ENCODE measurements around the gene SLC18A3. TPM values are rescaled to one million over a fixed set of nuclear protein-coding genes. Genes with fewer than 3 reads are reported as not detected.
A peak's percentile ranks its signal among the peaks of the same experiment; 100 is the strongest.

SLC18A3 gene
- not detected for total RNA-seq

DNA sequence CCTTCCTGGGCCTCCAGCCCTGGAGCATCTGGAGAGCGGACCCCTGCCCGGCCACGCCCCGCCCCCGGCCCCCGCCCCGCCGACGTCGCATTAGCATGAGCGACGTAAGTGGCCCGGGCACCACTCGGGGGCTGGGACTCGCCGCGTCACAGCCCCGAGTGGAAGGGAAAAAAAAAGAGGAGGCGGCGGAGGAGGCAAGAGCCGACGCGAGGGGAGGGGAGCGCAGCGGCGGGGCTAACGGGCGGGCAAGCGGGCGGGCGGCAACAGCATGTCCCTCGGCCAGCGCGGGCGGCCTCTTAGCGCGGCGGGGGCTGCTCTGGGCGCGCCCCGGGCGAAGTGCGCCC is at the start of gene SLC18A3:
Gene SLC18A3 (plus strand): TSS at position 197 of the 344 bp plus-strand sequence. CDS start 431 bp downstream, outside the sequence.
- H3K9me3 ChIP-seq, result no peaks in the 10 kb centered on the region
- H3K4me1 ChIP-seq, result peaks cover 3 to 4% of the 10 kb centered on the region in 2 donors
- no peak within 1 kb of the TSS for H3K27ac ChIP-seq
- H3K27me3 ChIP-seq, result peaks cover 20% of the 10 kb centered on the region
- TF ChIP-seq, protein P1, sequence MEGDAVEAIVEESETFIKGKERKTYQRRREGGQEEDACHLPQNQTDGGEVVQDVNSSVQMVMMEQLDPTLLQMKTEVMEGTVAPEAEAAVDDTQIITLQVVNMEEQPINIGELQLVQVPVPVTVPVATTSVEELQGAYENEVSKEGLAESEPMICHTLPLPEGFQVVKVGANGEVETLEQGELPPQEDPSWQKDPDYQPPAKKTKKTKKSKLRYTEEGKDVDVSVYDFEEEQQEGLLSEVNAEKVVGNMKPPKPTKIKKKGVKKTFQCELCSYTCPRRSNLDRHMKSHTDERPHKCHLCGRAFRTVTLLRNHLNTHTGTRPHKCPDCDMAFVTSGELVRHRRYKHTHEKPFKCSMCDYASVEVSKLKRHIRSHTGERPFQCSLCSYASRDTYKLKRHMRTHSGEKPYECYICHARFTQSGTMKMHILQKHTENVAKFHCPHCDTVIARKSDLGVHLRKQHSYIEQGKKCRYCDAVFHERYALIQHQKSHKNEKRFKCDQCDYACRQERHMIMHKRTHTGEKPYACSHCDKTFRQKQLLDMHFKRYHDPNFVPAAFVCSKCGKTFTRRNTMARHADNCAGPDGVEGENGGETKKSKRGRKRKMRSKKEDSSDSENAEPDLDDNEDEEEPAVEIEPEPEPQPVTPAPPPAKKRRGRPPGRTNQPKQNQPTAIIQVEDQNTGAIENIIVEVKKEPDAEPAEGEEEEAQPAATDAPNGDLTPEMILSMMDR (IDR thresholded peaks at IDR 0.05), result no peak
- H3K36me3 ChIP-seq, result no peaks in the 10 kb centered on the region
- H3K4me3 ChIP-seq, result peak within 1 kb of the TSS; percentile 33 to 51
- intact Hi-C loops (cut with DNase I), result no loop called here
- DNase-seq (ENCODE audit: low spot score in 2 of 2), result no peak

DNA sequence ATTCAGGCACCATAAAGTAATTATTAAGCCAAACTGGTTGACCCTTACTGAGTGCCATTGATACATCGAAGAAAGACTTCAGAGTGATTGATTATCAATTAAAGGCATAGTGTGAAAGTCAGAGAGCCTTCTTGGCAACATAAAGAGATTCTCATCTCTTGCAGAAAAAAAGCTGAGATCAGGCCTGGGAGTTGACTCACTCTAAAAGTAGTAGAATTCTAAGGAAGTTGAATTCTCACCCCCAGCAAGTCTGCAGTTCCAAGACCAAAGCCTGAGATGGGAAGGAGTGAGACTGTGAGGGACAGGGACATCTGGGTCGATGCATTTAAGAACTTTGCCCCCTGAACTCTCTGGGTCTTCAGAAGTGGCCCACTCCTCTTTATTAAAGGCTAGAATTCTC is 49.6 kb upstream of the SLC18A3 start:
- intact Hi-C loops (cut with DNase I), result no loop called here
- H3K4me3 ChIP-seq, result no peak overlapping the region
- DNase-seq (ENCODE audit: low spot score in 2 of 2), result no peak
- no peak overlapping the region for H3K27ac ChIP-seq
- H3K9me3 ChIP-seq, result no peaks in the 10 kb centered on the region
- TF ChIP-seq, protein P1 (IDR thresholded peaks at IDR 0.05), result no peak
- H3K27me3 ChIP-seq, result no peaks in the 10 kb centered on the region
- H3K4me1 ChIP-seq, result peaks cover 3% of the 10 kb centered on the region in 2 donors
- no peaks in the 10 kb centered on the region for H3K36me3 ChIP-seq

DNA sequence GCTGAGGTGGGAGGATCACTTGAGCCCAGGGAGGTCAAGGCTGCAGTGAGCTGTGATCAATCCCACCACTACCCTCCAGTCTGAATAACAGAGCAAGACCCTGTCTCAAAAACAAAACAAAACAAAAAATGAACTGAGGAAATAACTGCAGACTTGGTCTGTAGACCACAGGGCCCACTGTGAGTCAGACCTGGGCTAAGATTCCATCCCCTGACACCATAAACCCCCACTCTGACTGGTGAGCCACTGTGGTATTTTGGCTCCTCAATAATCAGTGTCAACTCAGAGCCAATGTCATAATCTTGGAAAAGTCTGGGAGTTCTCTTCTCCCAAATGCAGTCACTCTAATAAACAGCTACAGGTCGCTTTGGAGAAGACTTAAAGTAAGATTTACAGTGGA is 47.2 kb upstream of the SLC18A3 start:
- H3K4me3 ChIP-seq, result no peak overlapping the region
- TF ChIP-seq, protein P1 (IDR thresholded peaks at IDR 0.05), result no peak
- H3K9me3 ChIP-seq, result no peaks in the 10 kb centered on the region
- no peaks in the 10 kb centered on the region for H3K27me3 ChIP-seq
- no peaks in the 10 kb centered on the region for H3K36me3 ChIP-seq
- H3K27ac ChIP-seq, result no peak overlapping the region
- intact Hi-C loops (cut with DNase I), result no loop called here
- H3K4me1 ChIP-seq, result peaks cover 3% of the 10 kb centered on the region in 2 donors
- DNase-seq (ENCODE audit: low spot score in 2 of 2), result no peak

DNA sequence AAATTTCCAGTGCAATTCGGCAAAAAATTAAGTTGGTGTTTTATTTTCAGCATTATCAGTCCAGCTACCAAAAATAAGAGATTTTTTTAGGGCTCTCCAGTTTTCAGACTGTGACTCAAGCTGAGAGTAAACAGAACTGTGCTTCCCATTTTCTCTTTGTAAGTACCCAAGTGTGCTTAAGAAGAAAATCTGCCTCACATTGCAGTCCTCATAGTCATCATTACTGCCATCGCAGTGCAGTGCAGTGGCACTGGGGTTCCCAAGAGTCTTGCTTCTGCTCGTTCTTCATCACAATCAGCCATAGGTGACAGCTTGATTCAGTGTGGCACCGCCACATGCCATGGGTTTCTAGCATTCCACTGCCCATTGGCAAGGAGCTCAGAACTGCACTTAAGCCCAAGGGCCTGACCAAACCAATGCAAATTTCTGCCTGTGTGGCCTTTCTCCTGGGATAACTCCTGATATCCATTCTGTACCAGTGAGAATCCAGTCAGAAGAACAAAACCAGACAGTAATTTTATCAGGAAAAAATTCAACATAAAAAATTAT is 45.6 kb upstream of the SLC18A3 start:
- Histone ChIP-seq H3K27me3 (no peaks in the 10 kb centered on the region), H3K4me3 (no peak overlapping the region), H3K4me1 (peaks cover 3% of the 10 kb centered on the region in 2 donors), H3K9me3 (no peaks in the 10 kb centered on the region), H3K36me3 (no peaks in the 10 kb centered on the region), H3K27ac (peak overlapping the region; percentile 5 to 10)
- TF ChIP-seq, protein P1 (IDR thresholded peaks at IDR 0.05), result no peak
- DNase-seq (ENCODE audit: low spot score in 2 of 2), result no peak
- intact Hi-C loops (cut with DNase I), result no loop called here

DNA sequence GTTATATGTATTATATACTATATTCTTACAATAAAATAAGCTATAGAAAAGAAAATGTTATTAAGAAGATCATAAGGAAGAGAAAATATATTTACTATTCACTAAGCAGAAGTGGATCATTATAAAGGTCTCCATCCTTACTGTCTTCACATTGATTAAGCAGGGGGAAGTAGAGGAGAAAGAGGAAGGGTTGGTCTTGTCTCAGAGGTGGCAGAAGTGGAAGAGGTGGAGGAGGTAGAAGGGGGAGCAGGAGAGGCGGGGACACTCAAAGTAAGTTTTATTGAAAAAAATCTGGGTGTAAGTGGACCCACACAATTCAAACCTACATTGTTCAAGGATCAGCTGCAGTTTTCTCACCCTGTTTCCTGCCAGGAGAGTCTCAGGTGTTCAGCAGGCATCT is 42.3 kb upstream of the SLC18A3 start:
- intact Hi-C loops (cut with DNase I), result no loop called here
- no peak overlapping the region for H3K27ac ChIP-seq
- no peaks in the 10 kb centered on the region for H3K9me3 ChIP-seq
- H3K4me3 ChIP-seq, result no peak overlapping the region
- H3K4me1 ChIP-seq, result peaks cover 3% of the 10 kb centered on the region in 2 donors
- H3K27me3 ChIP-seq, result no peaks in the 10 kb centered on the region
- DNase-seq (ENCODE audit: low spot score in 2 of 2), result no peak
- no peaks in the 10 kb centered on the region for H3K36me3 ChIP-seq
- TF ChIP-seq, protein P1 (IDR thresholded peaks at IDR 0.05), result no peak

DNA sequence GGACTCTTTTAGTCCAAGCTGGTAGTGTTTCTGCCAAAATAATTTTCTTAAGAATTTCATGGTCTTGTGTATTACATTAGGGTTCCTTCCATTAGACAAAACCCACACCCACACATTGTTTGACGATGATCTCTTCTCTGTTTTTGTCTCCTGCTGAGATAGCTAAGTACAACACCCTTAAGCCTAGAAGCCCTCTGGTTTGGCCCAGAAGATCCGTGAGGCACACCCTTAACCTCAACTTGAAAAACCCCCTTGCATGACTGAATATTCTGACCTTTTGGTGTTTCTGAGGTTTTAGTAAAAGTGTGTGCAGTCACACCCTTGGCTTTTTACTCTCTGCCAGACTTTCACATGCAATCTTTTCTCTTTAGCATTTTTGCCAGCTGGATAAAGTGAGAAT is 41.9 kb upstream of the SLC18A3 start:
- Histone ChIP-seq H3K4me3 (no peak overlapping the region), H3K36me3 (no peaks in the 10 kb centered on the region), H3K27ac (no peak overlapping the region), H3K9me3 (no peaks in the 10 kb centered on the region), H3K27me3 (no peaks in the 10 kb centered on the region), H3K4me1 (peaks cover 3% of the 10 kb centered on the region in 2 donors)
- DNase-seq (ENCODE audit: low spot score in 2 of 2), result no peak
- TF ChIP-seq, protein P1 (IDR thresholded peaks at IDR 0.05), result no peak
- intact Hi-C loops (cut with DNase I), result no loop called here
